NB4 (cell line): ENCODE results near the gene PTPN1.
A peak's percentile ranks its signal among the peaks of the same experiment; 100 is the strongest.

Experiments
- DNase-seq: peaks from one replicate; pipeline ENCODE4 v3.0.0; 2010; ENCODE audit warnings: low read depth
- H3K4me3 ChIP-seq: one replicate; pipeline ENCODE4 v1.5.1; 2011; ENCODE audit warnings: mild to moderate bottlenecking, low read depth, low read length, moderate library complexity
- MYC ChIP-seq: IDR thresholded peaks from 2 replicates; pipeline ENCODE4 v1.6.1; 2011; ENCODE audit warnings: low read depth, low read length
- POLR2A ChIP-seq: IDR thresholded peaks from 2 replicates; pipeline ENCODE4 v1.6.1; 2011; ENCODE audit warnings: mild to moderate bottlenecking; ENCODE audit not compliant: insufficient read length; ENCODE audit errors: extremely low read depth
- TF ChIP-seq, protein P1 (sequence below): IDR thresholded peaks from 2 replicates; pipeline ENCODE4 v1.6.1; 2011; ENCODE audit warnings: low read depth, low read length
- TF ChIP-seq, protein P2 (sequence below): IDR thresholded peaks from one replicate; pipeline ENCODE4 v1.5.1; 2012; ENCODE audit warnings: low read depth, low read length

The PTPN1 gene

DNA sequence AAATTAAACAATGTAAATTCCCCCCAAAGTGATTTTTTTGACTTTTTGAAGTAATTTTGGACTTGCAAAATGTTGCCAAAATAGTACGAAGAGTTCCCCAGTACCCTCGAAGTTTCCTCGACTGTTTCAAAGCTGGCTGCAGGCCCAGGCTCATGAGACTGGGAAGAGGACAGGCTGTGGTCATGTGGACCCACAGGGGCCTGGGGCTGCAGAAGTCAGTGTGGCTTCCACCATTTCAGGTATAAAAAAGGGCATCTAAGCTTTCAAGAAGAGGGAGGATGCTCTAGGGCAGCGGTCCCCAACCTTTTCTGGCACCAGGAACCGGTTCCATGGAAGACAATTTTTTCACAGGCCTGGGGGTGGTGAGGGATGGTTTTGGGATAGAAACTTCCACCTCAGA lies 75.0 kb downstream of the PTPN1 start:
- no peak for DNase-seq
- TF ChIP-seq, protein P1, sequence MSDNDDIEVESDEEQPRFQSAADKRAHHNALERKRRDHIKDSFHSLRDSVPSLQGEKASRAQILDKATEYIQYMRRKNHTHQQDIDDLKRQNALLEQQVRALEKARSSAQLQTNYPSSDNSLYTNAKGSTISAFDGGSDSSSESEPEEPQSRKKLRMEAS: no peak
- TF ChIP-seq, protein P2, sequence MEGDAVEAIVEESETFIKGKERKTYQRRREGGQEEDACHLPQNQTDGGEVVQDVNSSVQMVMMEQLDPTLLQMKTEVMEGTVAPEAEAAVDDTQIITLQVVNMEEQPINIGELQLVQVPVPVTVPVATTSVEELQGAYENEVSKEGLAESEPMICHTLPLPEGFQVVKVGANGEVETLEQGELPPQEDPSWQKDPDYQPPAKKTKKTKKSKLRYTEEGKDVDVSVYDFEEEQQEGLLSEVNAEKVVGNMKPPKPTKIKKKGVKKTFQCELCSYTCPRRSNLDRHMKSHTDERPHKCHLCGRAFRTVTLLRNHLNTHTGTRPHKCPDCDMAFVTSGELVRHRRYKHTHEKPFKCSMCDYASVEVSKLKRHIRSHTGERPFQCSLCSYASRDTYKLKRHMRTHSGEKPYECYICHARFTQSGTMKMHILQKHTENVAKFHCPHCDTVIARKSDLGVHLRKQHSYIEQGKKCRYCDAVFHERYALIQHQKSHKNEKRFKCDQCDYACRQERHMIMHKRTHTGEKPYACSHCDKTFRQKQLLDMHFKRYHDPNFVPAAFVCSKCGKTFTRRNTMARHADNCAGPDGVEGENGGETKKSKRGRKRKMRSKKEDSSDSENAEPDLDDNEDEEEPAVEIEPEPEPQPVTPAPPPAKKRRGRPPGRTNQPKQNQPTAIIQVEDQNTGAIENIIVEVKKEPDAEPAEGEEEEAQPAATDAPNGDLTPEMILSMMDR: no peak
- TF ChIP-seq POLR2A (no peak), MYC (no peak)
- H3K4me3 ChIP-seq: no peak overlapping the region

DNA sequence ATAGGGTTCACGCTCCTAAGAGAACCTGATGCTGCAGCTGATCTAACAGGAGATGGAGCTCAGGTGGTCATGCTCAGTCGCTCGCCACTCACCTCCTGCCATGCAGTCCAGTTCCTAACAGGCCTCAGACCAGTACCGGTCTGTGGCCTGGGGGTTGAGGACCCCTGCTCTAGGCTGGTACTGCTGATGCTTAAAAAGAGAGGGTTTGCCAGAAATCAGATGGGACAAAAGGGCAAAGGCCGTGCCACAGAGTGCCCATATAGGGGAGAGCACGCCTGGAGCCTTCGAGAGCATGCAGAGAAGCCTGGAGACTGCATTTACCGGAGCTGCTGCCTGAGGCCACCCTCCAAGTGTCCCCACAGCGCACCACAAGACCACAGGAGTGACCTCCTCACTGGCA lies 75.5 kb downstream of the PTPN1 start:
- no peak for DNase-seq
- TF ChIP-seq POLR2A (no peak), MYC (no peak)
- TF ChIP-seq, protein P2: no peak
- TF ChIP-seq, protein P1: no peak
- no peak overlapping the region for H3K4me3 ChIP-seq

- TF ChIP-seq, protein P2: no peak
- no peak for TF ChIP-seq MYC
- TF ChIP-seq, protein P1: no peak
- no peak for TF ChIP-seq POLR2A
- no peak for DNase-seq
- H3K4me3 ChIP-seq: no peak overlapping the region
Observed at GRCh38 chr20:50586531-50587232, 76.5 kb downstream of the PTPN1 start.

- no peak overlapping the region for H3K4me3 ChIP-seq
- DNase-seq: no peak
- TF ChIP-seq MYC: no peak
- TF ChIP-seq, protein P1: no peak
- TF ChIP-seq, protein P2: no peak
- no peak for TF ChIP-seq POLR2A
Observed at GRCh38 chr20:50587291-50587961, 77.2 kb downstream of the PTPN1 start.

DNA sequence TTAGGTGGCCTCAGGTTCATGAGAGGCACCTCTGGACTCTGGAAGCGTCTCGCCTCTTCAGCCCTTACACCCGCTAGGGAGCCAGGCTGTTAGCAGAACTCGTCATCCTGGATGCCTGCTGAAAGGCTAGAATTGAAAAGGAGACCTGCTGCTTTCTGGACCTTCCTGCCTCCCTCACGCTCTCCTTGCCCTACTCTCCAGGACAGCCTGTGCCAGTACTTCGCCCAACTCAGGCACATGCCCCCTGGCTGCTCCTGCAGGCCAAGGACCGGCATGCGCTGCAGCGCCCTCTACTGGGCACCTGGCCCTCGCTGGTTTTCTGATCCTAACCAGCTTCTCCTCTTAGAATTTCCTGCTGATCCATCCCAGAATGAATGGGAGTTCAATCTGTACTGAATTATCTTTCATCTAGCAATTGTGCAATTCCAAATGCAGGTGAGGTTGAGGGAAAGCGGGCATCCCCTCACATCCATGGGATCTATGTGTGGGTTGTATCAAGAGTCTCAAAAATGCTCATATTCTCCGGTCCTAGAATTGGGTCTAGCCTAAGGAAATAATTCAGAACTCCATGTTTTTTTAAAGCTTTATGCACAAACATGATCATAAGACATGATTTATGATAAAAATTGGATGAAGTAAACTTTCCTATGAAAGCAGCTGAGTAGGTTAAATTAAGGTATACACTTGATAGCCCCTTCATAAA lies 78.0 kb downstream of the PTPN1 start:
- peak; percentile 72 for DNase-seq
- TF ChIP-seq POLR2A (no peak), MYC (peak; percentile 70)
- TF ChIP-seq, protein P1: peak; percentile 82
- TF ChIP-seq, protein P2: peak; percentile 100
- no peak overlapping the region for H3K4me3 ChIP-seq
